ENCODE results near the gene CFAP74.
"Not testable (repeated sequence)": the region's sequence is repeated elsewhere in the genome, so short reads cannot be mapped to it uniquely, and the experiment has no call there.

Gene CFAP74

DNA sequence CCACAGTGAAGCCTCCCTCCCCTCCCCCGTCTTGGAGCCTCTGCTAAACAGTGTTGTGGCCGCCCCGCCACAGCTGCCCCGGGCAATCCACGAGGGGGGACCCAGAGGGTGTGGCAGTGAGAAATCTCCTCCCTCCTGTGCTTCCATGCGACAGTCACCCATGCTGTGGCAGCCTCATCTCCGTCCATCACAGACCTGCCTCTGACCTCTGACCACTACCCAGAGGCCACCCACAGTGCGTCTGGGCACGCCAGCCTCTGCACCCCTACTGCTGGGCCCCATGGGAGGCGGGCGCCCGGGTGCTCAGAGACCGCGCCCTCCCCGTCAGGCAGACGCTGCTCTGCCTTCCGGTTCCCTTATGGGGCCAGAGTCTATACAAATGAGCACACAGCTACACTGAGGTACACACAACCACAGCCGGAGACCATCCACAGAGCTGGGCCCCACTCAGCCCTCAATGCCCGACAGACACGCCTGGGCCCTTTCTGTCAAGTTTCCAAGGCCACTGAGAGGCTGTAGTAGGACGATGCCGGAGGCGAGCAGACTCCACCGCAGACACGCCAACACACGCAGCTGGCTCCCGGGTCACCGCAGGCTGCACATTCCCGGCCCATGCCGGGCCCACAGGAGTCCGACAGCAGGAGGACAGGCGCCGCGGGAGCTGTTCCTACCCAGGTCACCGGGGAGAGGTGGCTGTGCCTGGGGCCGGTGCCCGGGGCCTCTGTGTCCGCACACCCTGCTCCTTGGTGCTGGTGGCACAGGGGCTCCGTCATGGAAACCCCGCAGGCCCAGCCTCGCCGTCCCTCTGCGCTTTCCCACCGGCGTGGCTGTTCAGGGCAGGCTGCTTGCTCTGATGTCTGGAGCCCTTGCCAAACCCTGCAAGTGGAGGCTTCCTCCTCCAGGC is 60.6 kb downstream of the CFAP74 start:
- DNase-seq: no peak

DNA sequence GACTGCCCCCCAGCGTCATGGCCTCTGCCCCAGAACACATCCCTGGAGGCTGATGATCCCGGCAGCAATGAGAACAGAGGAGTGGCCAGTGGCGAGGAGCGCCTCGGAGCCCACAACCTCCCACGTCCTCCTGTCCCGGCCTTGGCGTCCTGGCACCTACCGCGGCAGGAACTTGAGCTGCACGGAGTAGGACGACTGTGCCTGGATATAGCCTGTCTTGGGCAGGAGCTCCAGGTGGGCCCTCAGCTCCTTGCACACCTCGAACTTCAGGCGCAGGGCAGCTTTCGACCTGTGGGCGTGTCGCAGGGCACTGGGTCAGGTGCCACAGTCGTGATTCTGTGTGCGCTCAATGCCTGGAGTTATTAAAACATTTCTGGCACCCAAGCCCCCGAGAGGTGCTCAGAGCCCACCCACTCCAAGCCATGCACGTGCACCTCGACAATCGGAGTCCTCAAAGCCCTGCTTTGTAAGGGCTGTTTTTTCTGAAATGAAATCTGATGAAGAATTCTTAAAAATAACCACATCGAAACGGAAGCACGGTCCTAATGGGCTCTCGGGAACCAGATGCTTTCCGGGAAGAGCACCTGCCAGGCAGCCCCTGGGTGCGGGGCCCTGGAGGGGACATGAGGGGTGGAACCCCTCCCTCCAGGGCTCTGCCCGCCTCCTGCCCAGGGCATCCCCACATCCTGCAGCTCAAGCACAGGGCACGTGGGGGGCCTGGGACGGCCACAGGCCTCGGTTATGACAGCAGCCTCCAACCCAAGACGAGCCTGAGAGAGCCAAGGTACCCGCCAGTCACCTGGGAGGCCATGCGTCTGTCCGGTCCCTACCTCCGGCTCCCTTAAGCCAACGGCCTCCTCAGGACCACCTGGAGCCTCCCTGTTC is 61.5 kb downstream of the CFAP74 start:
- no peak for DNase-seq

DNA sequence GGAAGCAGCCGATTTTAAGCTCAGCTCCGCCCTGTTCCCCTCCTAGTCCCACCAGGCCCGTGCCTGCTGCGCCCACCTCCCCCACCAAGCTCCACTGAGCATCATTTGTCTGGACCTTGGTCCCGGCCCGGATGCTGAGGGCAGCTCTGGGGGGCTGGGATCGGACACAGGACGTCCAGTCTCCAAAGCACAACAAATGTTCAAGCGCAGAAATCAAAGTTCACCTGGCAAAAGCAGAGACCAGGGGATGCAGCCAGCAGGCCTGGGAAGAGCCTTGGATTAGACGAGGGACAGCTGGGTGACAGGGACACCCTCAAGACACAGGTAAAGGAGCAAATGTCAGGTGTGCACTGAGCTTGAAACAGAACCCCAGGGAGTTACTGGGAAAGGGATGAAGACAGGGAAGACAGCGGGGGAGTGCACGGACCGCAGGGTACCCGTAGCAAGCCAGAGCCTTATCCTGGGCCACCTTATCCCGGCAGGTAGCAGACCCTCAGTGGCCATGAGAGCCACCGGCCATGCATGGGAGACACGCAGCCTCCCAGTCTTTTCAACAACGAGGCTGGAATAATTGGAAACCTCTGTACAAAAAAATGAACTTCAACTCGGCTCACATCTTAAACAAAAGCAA is 62.3 kb downstream of the CFAP74 start:
- DNase-seq: no peak

DNA sequence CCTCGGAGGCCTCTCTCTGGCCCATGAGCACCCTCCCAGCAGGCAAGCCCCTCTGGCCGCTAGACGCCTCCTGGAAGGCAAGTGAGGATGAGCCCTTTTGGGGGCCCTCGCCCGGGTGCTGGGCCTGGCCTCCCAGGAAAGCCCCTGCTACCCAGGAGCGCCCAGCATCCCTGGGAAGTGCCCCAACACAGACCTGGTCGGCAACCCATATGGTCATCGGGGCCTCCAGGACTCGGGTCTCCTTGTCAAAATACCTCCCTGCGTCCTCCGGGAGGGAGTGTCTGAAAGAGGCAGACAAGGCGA is 63.5 kb downstream of the CFAP74 start:
- DNase-seq: no peak

DNA sequence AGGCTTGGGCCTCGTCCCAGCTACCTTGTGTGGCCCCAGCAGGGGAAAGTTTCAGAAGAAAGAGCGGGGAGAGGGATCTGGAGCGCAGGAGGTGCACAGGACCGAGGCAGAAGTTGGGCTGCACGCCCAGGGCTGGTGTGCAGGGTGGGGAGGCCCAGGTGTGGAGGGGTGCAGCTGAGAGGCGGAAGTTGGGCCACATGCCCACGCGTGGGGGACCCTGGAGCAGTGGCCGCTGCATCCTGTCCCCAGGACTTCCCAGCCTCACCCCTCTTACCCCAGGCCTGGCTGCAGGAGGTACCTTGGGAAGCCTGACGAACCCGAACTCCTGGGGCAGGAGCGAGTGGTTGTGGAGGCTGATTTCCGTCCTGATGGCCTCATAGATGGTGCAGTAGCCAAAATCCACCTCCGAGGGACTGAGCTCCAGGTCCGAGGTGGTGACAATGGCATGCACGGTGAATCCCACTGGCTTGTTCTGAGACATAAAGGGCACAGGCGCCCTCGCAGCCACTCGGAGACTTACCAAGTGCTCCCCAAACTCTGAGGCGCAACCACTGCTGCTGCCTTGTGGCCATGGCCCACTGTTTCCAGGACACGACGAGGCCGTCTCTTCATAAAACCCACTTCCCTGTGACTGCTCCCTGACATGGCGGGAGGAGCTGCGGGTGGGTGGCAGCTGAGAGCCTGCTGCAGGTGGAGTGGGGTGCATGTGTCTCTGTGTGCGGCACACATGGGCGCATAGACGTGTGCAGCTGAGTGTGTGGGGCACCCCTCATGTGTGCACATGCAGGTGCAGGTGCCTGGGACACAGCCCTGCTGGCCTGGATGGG is 64.1 kb downstream of the CFAP74 start:
- no peak for DNase-seq

DNA sequence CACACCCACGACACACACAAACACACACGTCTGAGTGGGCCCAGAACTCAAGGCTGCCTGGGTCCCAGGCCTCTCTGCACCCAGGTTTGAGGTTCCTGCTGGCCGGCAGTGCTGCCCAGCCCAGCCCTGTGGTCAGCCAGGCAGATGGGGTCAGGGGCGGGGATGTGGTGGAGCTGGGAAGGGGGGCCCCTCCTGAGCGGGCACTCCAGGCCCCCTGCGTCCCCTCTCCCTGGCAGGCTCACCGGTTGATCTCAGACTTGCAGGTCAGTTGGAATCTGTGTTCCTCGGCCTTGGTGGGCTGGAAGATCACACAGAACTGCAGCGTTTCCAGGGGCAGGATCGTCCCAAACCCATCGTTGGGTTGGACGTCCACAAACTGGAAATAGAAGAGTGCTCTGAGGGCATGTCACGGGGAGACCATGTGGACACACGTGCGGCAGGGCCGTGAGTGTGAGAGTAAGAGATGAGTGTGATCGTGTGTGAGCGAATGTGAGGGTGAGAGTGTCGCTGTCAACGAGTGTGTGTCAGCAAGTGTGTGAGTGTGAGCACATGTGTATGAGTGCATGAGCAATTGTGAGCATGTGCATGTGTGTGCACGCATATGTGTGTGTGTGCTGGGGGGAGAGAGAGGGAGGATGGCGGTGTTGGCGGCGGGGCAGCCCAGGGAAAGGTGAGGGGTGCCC is 64.8 kb downstream of the CFAP74 start:
- DNase-seq: no peak

DNA sequence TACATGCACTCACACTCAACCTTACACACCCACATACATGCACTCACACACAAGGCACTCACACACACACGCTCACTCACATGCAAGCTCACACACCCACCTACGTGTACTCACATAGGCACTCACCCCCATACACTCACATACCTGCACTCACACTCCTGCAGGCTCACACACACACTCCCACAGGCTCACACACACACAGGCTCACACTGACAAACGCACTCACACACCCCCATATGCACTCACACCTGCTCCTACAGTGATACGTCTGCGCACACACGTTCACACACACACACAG is 65.4 kb downstream of the CFAP74 start:
- no peak for DNase-seq

DNA sequence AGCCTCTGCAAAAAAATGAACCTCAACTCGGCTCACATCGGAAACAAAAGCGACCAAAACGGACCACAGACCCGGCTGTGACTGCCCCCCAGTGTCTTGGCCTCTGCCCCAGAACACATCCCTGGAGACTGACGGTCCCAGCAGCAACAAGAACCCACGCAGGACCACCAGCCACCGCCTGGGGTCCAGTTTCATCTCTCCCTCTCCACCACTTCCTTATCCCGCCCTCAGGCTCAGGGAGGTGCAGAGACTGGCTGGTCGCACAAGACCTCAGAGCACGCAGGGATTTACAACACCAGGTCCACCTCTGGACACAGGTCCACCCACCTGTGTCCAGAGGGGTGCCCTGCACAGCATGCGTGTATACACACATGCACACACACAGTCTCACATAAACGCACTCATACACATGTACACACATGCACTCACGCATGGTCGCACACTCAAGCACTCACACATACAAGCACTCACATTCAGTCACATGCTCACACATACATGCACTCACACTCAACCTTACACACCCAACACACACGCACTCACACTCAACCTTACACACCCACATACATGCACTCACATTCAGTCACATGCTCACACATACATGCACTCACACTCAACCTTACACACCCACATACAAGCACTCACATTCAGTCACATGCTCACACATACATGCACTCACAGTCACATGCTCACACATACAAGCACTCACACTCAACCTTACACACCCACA is 65.9 kb downstream of the CFAP74 start:
- no peak for DNase-seq

DNA sequence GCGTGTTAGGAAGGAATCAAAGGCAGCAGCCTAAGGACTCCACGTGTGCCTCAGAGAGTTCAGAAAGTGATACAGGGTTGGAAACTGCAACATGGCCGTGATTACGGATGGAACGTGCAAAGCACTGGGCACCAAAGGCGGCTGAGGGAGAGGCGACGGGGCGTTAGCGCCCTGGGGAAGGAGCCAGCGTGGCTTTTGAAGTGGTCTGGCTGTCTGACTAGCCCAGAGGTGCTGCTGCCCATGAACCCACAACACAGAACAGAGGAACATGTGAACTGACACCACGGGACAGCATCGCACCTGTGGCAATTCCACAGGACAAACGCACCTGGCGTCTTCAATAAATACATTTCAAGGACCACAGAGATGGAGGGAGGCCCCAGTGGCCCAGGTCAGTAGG is 66.5 kb downstream of the CFAP74 start:
- DNase-seq: no peak

DNA sequence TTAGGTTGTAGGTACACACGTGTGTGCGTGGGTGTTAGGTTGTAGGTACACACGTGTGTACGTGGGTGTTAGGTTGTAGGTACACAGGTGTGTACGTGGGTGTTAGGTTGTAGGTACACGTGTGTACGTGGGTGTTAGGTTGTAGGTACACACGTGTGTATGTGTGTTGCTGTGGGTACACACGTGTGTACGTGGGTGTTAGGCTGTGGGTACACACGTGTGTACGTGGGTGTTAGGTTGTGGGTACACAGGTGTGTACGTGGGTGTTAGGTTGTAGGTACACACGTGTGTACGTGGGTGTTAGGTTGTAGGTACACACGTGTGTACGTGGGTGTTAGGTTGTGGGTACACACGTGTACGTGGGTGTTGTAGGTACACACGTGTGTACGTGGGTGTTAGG is 68.7 kb downstream of the CFAP74 start:
- not testable (repeated sequence) for DNase-seq

DNA sequence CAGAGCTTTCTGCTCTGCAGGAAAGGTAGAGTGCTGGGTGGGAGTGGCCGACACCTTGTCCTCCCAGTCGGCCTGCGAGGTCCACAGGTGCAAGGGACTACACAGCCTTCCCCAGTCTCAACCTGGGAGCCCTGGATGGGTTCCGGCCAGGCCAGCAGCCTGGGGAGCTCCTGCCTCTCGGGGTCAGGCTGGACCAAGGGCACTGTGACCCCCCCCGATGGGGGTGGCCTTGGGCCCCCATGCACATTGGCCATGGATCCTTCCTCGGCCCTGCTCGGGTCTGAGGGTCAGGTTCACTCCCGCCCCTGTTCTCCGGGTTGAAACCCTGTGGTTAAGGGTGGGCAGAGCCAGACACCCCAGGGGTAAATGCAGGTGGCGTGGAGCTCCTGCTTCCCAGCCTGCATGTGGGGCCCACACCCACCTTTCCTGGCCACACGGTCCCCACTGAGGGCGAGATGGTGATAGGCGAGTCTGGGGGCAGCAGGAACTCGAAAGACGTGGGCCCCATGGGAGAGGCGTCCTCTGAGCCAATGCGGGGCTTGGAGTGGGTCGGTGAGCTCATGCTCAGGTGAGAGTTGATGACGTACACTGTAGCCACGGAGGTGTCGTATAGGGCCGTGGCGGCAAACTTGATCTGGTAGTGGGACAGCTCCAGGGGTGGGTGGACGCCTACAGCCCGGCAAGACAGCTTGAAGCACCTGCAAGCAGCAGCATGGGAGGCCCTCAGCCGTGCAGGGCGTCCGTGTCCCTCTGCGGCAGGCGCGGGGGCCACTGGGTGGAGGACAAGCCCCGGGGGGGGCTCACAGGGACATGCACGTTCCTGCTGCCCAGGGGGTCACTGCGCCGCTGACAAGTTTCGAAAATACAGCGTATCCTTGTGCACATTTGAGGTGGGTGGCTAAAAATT is 73.7 kb downstream of the CFAP74 start:
- DNase-seq: no peak

DNA sequence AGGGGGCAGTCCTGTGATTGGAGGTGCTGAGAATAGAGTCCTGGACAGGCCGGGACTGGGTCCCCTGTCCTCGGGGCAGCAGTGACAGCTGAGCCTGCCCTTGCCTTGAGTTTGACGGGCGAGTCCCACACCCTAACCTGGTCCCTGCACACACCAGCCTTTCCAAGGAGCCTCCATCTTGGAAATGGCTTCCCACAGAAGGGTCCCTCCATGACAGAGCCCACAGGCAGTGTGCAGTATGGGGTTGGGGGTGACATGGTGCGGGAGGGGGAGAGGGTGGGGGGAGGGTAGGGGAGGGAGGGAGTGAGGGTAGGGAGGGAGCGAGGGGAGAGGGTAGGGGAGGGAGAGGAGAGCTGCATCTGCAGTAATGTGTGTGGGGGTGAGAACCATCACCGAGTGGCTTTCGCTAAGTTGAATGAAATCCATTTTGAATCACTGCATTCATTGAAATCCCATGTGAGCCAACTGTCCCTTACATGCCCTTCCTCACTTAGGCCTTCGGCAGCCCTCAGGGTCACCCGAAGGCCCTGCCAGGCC is 74.4 kb downstream of the CFAP74 start:
- DNase-seq: no peak

DNA sequence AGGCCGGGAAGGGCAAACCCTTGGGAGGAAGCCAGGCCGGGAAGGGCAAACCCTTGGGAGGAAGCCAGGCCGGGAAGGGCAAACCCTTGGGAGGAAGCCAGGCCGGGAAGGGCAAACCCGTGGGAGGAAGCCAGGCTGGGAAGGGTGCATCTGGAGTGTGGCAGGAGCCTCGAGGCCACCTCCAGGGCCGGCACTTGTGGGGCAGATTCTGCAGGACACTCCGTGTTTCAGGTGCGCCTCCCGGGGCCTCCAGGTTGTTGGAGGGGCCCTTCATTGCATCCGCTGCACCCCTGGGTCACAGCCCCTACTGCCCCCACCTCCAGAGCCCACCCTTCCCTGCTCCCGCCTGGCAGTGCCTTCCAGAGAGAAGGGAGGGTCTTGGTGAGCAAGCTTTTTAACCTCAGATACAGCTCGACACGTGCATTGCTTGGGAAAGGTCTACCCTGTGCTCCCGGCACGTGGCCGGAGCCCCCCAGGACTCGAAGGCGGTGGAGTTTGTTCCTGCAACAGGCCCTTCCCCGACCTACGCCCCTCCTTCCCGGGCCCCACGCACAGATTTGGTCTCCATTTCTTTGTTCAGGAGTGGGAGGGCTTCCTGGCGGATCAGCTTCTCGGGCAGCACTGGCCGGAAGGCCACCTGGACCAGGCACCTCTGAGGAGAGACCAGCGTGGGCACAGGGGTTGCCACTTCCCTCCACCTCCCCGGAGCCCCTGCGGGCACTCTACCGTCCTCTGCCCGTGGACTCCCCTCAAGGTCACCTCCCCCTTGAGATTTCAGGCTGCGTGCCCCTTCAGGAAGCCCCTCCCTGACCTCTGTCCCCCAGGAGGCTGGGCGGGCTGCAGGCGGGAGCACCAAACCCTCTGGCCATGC is 75.1 kb downstream of the CFAP74 start:
- DNase-seq: no peak

DNA sequence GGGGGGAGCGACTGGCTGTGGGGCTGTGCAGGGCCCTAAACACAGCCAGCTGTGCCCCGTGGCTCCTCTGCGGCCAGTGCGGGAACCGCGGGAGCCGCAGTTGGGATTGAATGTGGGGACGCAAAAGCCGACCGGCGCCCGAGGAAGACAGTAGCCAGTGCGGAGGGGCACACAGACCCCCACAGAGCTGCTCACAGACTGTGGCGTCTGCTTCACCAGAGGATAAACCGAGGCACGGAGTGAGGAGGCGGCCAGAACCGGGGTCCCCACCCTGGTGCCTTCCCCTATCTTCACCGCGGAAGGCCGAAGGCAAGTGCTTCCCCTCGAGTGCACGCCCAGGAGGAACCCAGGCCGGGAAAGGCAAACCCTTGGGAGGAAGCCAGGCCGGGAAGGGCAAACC is 75.8 kb downstream of the CFAP74 start:
- DNase-seq: no peak

DNA sequence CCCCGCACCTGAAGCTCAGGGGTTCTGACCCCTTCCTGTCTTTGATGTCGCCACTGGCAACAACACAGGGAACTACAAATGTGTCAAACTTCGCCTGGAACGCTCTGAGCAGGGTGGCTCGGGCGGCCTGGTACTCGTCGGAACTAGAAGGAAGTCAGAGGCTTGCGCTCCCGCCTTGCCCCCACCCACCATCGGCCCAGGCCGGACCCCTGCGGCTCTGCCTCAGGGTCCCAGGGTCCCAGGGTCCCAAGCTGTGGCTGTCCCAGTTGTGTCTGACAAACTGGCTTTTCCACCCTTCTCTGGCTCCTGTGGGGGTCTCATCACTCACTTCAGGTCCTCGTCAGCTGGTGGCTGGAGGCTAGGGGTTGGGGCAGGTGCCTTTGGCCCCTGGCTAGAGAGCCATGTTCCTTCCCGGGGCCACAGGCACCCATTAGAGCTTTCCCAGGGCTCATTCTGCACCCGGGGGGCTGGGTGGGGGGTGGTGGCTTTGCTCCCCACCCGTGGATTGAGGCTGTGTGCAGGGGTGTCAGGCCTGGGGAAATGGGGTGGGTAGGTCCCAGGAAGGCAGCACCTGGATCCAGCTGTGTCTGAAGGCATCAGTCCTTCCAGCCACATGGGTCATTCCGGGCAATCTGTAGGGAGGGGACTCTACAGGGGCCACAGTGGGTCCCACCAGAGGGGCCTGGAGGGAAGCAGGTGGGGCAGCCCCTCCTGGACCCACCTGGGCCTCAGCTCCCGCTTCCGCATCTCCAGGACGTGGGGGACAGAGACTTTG is 76.5 kb downstream of the CFAP74 start:
- DNase-seq: no peak

DNA sequence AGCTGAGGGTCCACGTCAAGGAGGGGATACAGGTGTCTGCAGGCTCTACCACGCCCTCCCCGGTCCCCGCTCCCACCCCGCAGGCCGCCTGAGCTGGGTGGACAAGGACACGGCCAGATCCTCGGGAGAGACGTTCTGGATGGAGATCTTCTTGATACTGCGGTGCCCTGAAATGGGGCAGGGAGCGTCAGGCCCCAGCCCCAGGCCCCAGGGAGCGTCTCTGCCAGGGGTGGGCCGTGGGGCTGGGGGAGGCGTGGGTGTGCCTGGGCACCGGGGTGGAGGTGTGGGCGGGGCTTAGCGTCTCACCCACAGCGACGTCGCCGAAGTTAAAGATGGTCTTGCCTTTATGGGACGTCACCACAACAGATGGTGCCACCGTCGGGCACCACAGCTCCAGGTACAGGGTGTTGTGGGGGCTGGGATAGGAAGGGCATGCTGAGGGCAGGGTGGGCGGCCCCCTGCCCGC is 77.2 kb downstream of the CFAP74 start:
- no peak for DNase-seq

DNA sequence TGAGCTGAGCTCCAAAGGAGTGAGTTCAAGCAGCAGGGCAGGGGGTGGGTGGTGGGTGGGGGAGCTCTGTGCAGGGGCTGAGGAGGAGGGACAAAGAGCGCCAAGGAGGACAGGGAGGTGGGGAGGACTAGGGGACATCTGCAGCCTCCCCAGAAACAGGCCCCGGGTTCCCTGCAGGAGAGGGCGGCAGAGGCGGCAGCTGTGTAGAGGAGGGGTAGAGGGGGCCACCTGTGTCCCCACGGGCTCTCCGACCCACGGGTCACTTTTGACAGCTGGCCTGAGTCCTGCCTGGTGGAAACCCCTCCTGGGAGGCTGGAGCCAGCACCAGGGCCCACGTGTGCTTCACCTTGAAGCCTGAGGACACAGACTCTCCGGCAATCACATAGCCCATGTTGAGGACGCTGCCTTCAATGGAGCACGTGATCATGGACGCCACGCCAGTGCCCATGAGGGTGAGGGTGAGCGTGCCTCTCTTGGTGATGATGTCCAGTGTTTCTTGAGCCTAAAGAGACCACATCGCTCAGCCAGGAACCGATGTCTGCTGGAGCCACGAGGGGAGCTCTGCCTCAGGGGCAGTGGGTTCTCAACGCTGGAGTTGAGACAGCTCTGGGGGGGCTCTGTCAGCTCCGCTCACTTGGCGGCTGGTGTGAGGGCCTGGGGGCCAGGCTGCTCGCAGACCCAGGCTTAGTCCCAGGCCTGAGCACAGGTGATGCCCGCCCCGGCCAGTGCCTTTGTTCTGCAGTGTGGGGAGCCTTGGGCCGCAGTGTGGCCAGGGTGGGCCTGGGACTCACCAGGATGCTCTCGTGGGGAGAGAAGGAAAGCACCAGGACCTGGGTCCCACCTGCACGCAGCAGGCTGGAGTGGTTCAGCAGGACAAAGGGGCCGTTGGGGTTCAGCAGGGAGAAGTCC is 77.9 kb downstream of the CFAP74 start:
- DNase-seq: no peak

Data from NCI-H1048 (cell line).